ENCODE data around the gene CNIH1. TPM values are rescaled to one million over a fixed set of nuclear protein-coding genes. Genes with fewer than 3 reads are reported as not detected.

Gene CNIH1
- polyA plus RNA-seq, 1 of the 3 experiments (the other 2 are of a cell fraction): 145 TPM

DNA sequence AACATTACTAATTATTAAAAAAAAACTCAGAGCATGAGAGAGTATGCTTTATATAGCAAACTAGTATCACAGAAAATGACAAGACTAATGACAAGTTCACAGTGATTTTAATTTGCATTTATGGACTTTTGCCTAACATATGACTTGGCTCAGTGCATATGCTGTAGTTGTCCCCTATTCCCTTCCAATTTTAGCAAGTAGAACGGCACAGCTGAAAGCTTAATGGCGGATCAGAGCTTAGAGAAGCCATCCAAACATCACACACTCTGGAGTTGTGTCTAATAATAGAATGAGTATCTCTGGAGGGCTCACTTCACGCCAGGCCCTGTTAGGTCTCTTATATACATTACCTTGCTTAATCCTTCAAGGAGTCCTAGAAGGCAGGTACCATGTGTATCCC lies 13.3 kb downstream of the CNIH1 start:
- no peak overlapping the region for H3K9ac ChIP-seq
- WGBS (ENCODE audit: low lambda C conversion rate): 98% methylated on average over 3 of the region's 3 CpGs
- TF ChIP-seq, protein P1, sequence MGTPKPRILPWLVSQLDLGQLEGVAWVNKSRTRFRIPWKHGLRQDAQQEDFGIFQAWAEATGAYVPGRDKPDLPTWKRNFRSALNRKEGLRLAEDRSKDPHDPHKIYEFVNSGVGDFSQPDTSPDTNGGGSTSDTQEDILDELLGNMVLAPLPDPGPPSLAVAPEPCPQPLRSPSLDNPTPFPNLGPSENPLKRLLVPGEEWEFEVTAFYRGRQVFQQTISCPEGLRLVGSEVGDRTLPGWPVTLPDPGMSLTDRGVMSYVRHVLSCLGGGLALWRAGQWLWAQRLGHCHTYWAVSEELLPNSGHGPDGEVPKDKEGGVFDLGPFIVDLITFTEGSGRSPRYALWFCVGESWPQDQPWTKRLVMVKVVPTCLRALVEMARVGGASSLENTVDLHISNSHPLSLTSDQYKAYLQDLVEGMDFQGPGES (IDR thresholded peaks at IDR 0.05; ENCODE audit: low read depth, low read length): no peak
- TF ChIP-seq SMC3 (IDR thresholded peaks at IDR 0.05; ENCODE audit: low read depth, low read length) (no peak), CHD2 (IDR thresholded peaks at IDR 0.05; ENCODE audit: low read length, partially characterized antibody) (no peak), TAF1 (IDR thresholded peaks at IDR 0.05; ENCODE audit: borderline replicate concordance, low read depth, low read length) (no peak), EP300 (IDR thresholded peaks at IDR 0.05; ENCODE audit: borderline replicate concordance in 1 of 2, low read depth in 1 of 2, low read length in 1 of 2) (no peak), FOXM1 (IDR thresholded peaks at IDR 0.05; ENCODE audit: low read depth) (no peak), RCOR1 (IDR thresholded peaks at IDR 0.05; ENCODE audit: low read length) (no peak), RXRA (IDR thresholded peaks at IDR 0.05; ENCODE audit: borderline replicate concordance, low read depth) (no peak), GATA2 (CRISPR knock-in tag; IDR thresholded peaks at IDR 0.05) (no peak), ELF1 (IDR thresholded peaks at IDR 0.05) (no peak)
- TF ChIP-seq, protein P2, sequence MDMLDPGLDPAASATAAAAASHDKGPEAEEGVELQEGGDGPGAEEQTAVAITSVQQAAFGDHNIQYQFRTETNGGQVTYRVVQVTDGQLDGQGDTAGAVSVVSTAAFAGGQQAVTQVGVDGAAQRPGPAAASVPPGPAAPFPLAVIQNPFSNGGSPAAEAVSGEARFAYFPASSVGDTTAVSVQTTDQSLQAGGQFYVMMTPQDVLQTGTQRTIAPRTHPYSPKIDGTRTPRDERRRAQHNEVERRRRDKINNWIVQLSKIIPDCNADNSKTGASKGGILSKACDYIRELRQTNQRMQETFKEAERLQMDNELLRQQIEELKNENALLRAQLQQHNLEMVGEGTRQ (IDR thresholded peaks at IDR 0.05; ENCODE audit: borderline replicate concordance, low read depth, low read length): no peak
- TF ChIP-seq, protein P3, sequence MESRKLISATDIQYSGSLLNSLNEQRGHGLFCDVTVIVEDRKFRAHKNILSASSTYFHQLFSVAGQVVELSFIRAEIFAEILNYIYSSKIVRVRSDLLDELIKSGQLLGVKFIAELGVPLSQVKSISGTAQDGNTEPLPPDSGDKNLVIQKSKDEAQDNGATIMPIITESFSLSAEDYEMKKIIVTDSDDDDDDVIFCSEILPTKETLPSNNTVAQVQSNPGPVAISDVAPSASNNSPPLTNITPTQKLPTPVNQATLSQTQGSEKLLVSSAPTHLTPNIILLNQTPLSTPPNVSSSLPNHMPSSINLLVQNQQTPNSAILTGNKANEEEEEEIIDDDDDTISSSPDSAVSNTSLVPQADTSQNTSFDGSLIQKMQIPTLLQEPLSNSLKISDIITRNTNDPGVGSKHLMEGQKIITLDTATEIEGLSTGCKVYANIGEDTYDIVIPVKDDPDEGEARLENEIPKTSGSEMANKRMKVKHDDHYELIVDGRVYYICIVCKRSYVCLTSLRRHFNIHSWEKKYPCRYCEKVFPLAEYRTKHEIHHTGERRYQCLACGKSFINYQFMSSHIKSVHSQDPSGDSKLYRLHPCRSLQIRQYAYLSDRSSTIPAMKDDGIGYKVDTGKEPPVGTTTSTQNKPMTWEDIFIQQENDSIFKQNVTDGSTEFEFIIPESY (IDR thresholded peaks at IDR 0.05; ENCODE audit: borderline replicate concordance, low read depth): no peak
- peaks cover 0 to 2% of the 10 kb centered on the region in 2 experiments; a peak in 1 of 4 replicates for H3K4me1 ChIP-seq (ENCODE audit: control insufficient read depth in 1 of 2, insufficient read depth in 2 of 2, low read depth in 1 of 2, low read length in 1 of 2)
- H3K36me3 ChIP-seq (replicated peaks in 1 of 2; ENCODE audit: control insufficient read depth in 1 of 2, insufficient read depth in 2 of 2, low read length in 1 of 2): peaks cover 63 to 78% of the 10 kb centered on the region in 2 experiments
- ChIA-PET POLR2A (no interaction called here), CTCF (interaction anchor here (0.5 to 2.3 kb wide), 2 partner anchors 24 to 132 kb away, joined by 3 to 6 read pairs; no protein-coding TSS in a partner anchor)
- no peaks in the 10 kb centered on the region for H3K9me3 ChIP-seq
- no peaks in the 10 kb centered on the region for H3K27me3 ChIP-seq (ENCODE audit: insufficient read depth)
- no peak overlapping the region for H3K4me3 ChIP-seq (ENCODE audit: low read depth in 2 of 2, low read length in 1 of 2)
- H2AFZ ChIP-seq (ENCODE audit: low read depth): no peak overlapping the region
- no peaks in the 10 kb centered on the region for H3K9me2 ChIP-seq
- H4K20me1 ChIP-seq (ENCODE audit: insufficient read depth): peaks cover 7% of the 10 kb centered on the region; the same call in 1 of the 2 replicates
- no peak for DNase-seq
- H3K27ac ChIP-seq (ENCODE audit: low read depth in 2 of 2, low read length in 1 of 2): no peak overlapping the region
- H3F3A ChIP-seq (replicated peaks; ENCODE audit: insufficient read depth): peaks cover 2% of the 10 kb centered on the region
- no peak overlapping the region for H3K4me2 ChIP-seq
- peaks cover 37% of the 10 kb centered on the region for H3K79me2 ChIP-seq (ENCODE audit: insufficient read depth)
